Measurements from ENCODE around the gene MATCAP1.

MATCAP1 gene

GRCh38 chr16:67208154-67208896 lies 24.6 kb upstream of the MATCAP1 start:
- DNase-seq (ENCODE audit: low read depth, low spot score), result no peak

- peak; percentile 67 for DNase-seq (ENCODE audit: low read depth, low spot score)
Measured at GRCh38 chr16:67207249-67208091, 23.7 kb upstream of the MATCAP1 start.

- DNase-seq (ENCODE audit: low read depth, low spot score), result no peak
Measured at GRCh38 chr16:67206838-67207248, 23.1 kb upstream of the MATCAP1 start.

GRCh38 chr16:67206129-67206837 lies 22.5 kb upstream of the MATCAP1 start:
- DNase-seq (ENCODE audit: low read depth, low spot score), result no peak

- no peak for DNase-seq (ENCODE audit: low read depth, low spot score)
Measured at GRCh38 chr16:67204076-67204475, 20.3 kb upstream of the MATCAP1 start.

- no peak for DNase-seq (ENCODE audit: low read depth, low spot score)
Measured at GRCh38 chr16:67202956-67203493, 19.3 kb upstream of the MATCAP1 start.

GRCh38 chr16:67202426-67202825 lies 18.7 kb upstream of the MATCAP1 start:
- no peak for DNase-seq (ENCODE audit: low read depth, low spot score)

- DNase-seq (ENCODE audit: low read depth, low spot score), result no peak
Measured at GRCh38 chr16:67201411-67202345, 17.9 kb upstream of the MATCAP1 start.

- DNase-seq (ENCODE audit: low read depth, low spot score), result no peak
Measured at GRCh38 chr16:67200491-67200890, 16.7 kb upstream of the MATCAP1 start.

- no peak for DNase-seq (ENCODE audit: low read depth, low spot score)
Measured at GRCh38 chr16:67199808-67200198, 16.0 kb upstream of the MATCAP1 start.

GRCh38 chr16:67199011-67199807 lies 15.4 kb upstream of the MATCAP1 start, which contains the start of gene ELMO3:
Gene ELMO3 (plus strand): TSS chr16:67199131. CDS start chr16:67199327, 196 bp downstream.
- DNase-seq (ENCODE audit: low read depth, low spot score), result no peak

GRCh38 chr16:67198238-67198734 lies 14.5 kb upstream of the MATCAP1 start:
- DNase-seq (ENCODE audit: low read depth, low spot score), result peak; percentile 65

GRCh38 chr16:67197704-67198103 lies 13.9 kb upstream of the MATCAP1 start:
- DNase-seq (ENCODE audit: low read depth, low spot score), result no peak

- no peak for DNase-seq (ENCODE audit: low read depth, low spot score)
Measured at GRCh38 chr16:67196881-67197280, 13.1 kb upstream of the MATCAP1 start.

GRCh38 chr16:67195676-67196075 lies 11.9 kb upstream of the MATCAP1 start:
- DNase-seq (ENCODE audit: low read depth, low spot score), result no peak

- DNase-seq (ENCODE audit: low read depth, low spot score), result no peak
Measured at GRCh38 chr16:67194260-67194659, 10.5 kb upstream of the MATCAP1 start.

GRCh38 chr16:67193536-67193935 lies 9.8 kb upstream of the MATCAP1 start:
- DNase-seq (ENCODE audit: low read depth, low spot score), result no peak

- no peak for DNase-seq (ENCODE audit: low read depth, low spot score)
Measured at GRCh38 chr16:67192781-67193361, 9.1 kb upstream of the MATCAP1 start.

GRCh38 chr16:67191995-67192681 lies 8.4 kb upstream of the MATCAP1 start, which contains the start of gene E2F4:
Gene E2F4 (plus strand): TSS chr16:67192155. CDS start chr16:67192228, 73 bp downstream.
- peak; percentile 97 for DNase-seq (ENCODE audit: low read depth, low spot score)

All from astrocyte of the hippocampus (primary cell).